Peyer's patch (tissue), 4 donors: Measurements from ENCODE around the gene AKAP10.

Experiments used
- CTCF ChIP-seq, 6 experiments: fragments of 450-650 bp in 4 of 6; fragments of 200-600 bp in 2 of 6; sonication (generic) in 1 of 6; IDR thresholded peaks; one replicate each; pipeline ENCODE4 v1.5.1; 2017 to 2019; ENCODE audit warnings: antibody characterized with exemption in 6 of 6, mild to moderate bottlenecking in 3 of 6, moderate library complexity in 1 of 6
- POLR2A ChIP-seq, 2 donors: fragments of 450-650 bp; IDR thresholded peaks; one replicate each; pipeline ENCODE4 v1.5.1; 2017; ENCODE audit warnings: antibody characterized with exemption in 2 of 2, mild to moderate bottlenecking in 2 of 2, moderate library complexity in 2 of 2

GRCh38 chr17:20010936-20011335 is 33.3 kb upstream of the AKAP10 start:
- TF ChIP-seq CTCF (IDR thresholded peaks at IDR 0.05) (no peak), POLR2A (IDR thresholded peaks at IDR 0.05) (no peak)
